HepG2 (cell line): ENCODE measurements around the gene TOMM20. TPM values are rescaled to one million over a fixed set of nuclear protein-coding genes. Genes with fewer than 3 reads are reported as not detected.
A peak's percentile ranks its signal among the peaks of the same experiment; 100 is the strongest.

Source experiments
- ATRX ChIP-seq: sonication (generic); formaldehyde crosslinking; IDR thresholded peaks from 2 replicates; pipeline ENCODE4 v1.4.0; 2020; ENCODE audit warnings: missing genetic modification reagents, borderline replicate concordance
- HMG20B ChIP-seq: conservative IDR thresholded peaks from 2 replicates; pipeline ENCODE4 v1.6.1; 2016; ENCODE audit warnings: missing genetic modification reagents, missing compliant biosample characterization
- KDM5B ChIP-seq: sonication (generic); formaldehyde crosslinking; IDR thresholded peaks from 2 replicates; pipeline ENCODE4 v1.4.0; 2020; ENCODE audit warnings: missing genetic modification reagents, mild to moderate bottlenecking, borderline replicate concordance
- MEIS2 ChIP-seq: sonication (generic); formaldehyde crosslinking; IDR thresholded peaks from 2 replicates; pipeline ENCODE4 v1.9.0; 2021; ENCODE audit warnings: mild to moderate bottlenecking, missing genetic modification reagents
- MTF2 ChIP-seq: sonication (generic); formaldehyde crosslinking; IDR thresholded peaks from 2 replicates; pipeline ENCODE4 v1.5.0; 2020; ENCODE audit warnings: missing genetic modification reagents, borderline replicate concordance
- PAF1 ChIP-seq: IDR thresholded peaks from 2 replicates; pipeline ENCODE4 v1.6.1; 2016; ENCODE audit warnings: missing genetic modification reagents, missing compliant biosample characterization
- PHF21A ChIP-seq: sonication (generic); formaldehyde crosslinking; IDR thresholded peaks from 2 replicates; pipeline ENCODE4 v1.5.0; 2020; ENCODE audit warnings: mild to moderate bottlenecking, missing genetic modification reagents
- RBFOX2 ChIP-seq: fragments of 200-400 bp; formaldehyde crosslinking; IDR thresholded peaks from 2 replicates; pipeline ENCODE4 v1.6.1; 2017; ENCODE audit warnings: low read depth, mild to moderate bottlenecking, low read length
- SNAPC5 ChIP-seq: sonication (generic); formaldehyde crosslinking; IDR thresholded peaks from 2 replicates; pipeline ENCODE4 v1.8.1; 2023; ENCODE audit warnings: mild to moderate bottlenecking, missing genetic modification reagents, borderline replicate concordance
- SSRP1 ChIP-seq: IDR thresholded peaks from 2 replicates; pipeline ENCODE4 v1.6.1; 2016; ENCODE audit warnings: control low read depth
- UBTF ChIP-seq: sonication (generic); formaldehyde crosslinking; IDR thresholded peaks from 2 replicates; pipeline ENCODE4 v1.4.0; 2020; ENCODE audit warnings: mild to moderate bottlenecking, missing genetic modification reagents
- ZBTB3 ChIP-seq: sonication (generic); formaldehyde crosslinking; IDR thresholded peaks from 2 replicates; pipeline ENCODE4 v1.4.0; 2020; ENCODE audit warnings: low read depth, mild to moderate bottlenecking, moderate library complexity, missing genetic modification reagents, borderline replicate concordance
- ZBTB7A ChIP-seq: sonication (generic); formaldehyde crosslinking; IDR thresholded peaks from 2 replicates; pipeline ENCODE4 v1.8.0; 2022; ENCODE audit warnings: mild to moderate bottlenecking, missing genetic modification reagents
- ZC3H13 ChIP-seq: sonication (generic); formaldehyde crosslinking; IDR thresholded peaks from 2 replicates; pipeline ENCODE4 v1.8.1; 2023; ENCODE audit warnings: mild to moderate bottlenecking, missing genetic modification reagents, moderate library complexity
- ZFP91 ChIP-seq: sonication (generic); formaldehyde crosslinking; IDR thresholded peaks from 2 replicates; pipeline ENCODE4 v1.9.0; 2022; ENCODE audit warnings: missing genetic modification reagents, mild to moderate bottlenecking, borderline replicate concordance
- ZHX2 ChIP-seq, 2 experiments: sonication (generic) in 1 of 2; formaldehyde crosslinking in 1 of 2; IDR thresholded peaks; 2 replicates each; pipeline versions ENCODE4 v1.6.1 to v1.9.0; 2014 to 2022; ENCODE audit warnings: antibody characterized with exemption in 1 of 2, borderline replicate concordance in 1 of 2, inconsistent platforms in 1 of 2, low read depth in 1 of 2, missing genetic modification reagents in 1 of 2
- ZNF30 ChIP-seq: sonication (generic); formaldehyde crosslinking; IDR thresholded peaks from 2 replicates; pipeline ENCODE4 v1.5.0; 2020; ENCODE audit warnings: mild to moderate bottlenecking, missing genetic modification reagents
- ZNF672 ChIP-seq: sonication (generic); formaldehyde crosslinking; IDR thresholded peaks from 2 replicates; pipeline ENCODE4 v1.8.1; 2022; ENCODE audit warnings: missing genetic modification reagents
- ZNF790 ChIP-seq: sonication (generic); formaldehyde crosslinking; IDR thresholded peaks from 2 replicates; pipeline ENCODE4 v1.8.0; 2022; ENCODE audit warnings: missing genetic modification reagents, mild to moderate bottlenecking, borderline replicate concordance
- polyA plus RNA-seq, 8 experiments: library from polyadenylated mRNA; depleted of rRNA in 3 of 8; stranded (reverse) in 7 of 8; unstranded in 1 of 8; fragments of >200 nt; fragmentation: Illumina TruSeq in 4 of 8; extraction: Trizol in 4 of 8; gene quantifications; 2 replicates each; pipeline versions ENCODE4 v1.2.1 to v1.2.3, GENCODE V29; 2011 to 2016; ENCODE audit warnings: low read depth in 4 of 8, missing spikeins in 1 of 8, mixed read lengths in 1 of 8; ENCODE audit not compliant: insufficient read depth in 1 of 8
- total RNA-seq, 5 experiments: library from RNA; depleted of rRNA; stranded (reverse); fragments of >200 nt; fragmentation: Illumina TruSeq; extraction: Trizol; gene quantifications; 2 replicates each; pipeline ENCODE4 v1.2.3, GENCODE V29; 2016; ENCODE audit warnings: low read depth in 1 of 5

TOMM20 gene
- total and polyA plus RNA-seq, 2 of the 13 experiments (the other 11 are each of a cell fraction or from before 2014, with no cell fraction given) = 153 to 376 TPM

GRCh38 chr1:235063068-235063765, 65.4 kb downstream of the TOMM20 start (continued):
- TF ChIP-seq ZHX2 (IDR thresholded peaks at IDR 0.05; ENCODE audit: low read depth) (no peak), ZHX2 (CRISPR knock-in tag; IDR thresholded peaks at IDR 0.05; ENCODE audit: borderline replicate concordance) (no peak), ZFP91 (CRISPR knock-in tag) (peak; percentile 49; the same call in 1 of the 2 replicates), SSRP1 (peak; percentile 9; the same call in 1 of the 2 replicates), ATRX (CRISPR knock-in tag) (no peak), UBTF (CRISPR knock-in tag) (peak; percentile 18; the same call in 1 of the 2 replicates), ZBTB7A (0 out of 2 replicates have a peak, but pooled peaks have one; percentile 11), MTF2 (0 out of 2 replicates have a peak, but pooled peaks have one; percentile 46), ZNF672 (peak; percentile 76; the same call in 1 of the 2 replicates), RBFOX2 (peak; percentile 2; the same call in 1 of the 2 replicates), PAF1 (CRISPR knock-in tag) (0 out of 2 replicates have a peak, but pooled peaks have one; percentile 34), ZBTB3 (CRISPR knock-in tag) (no peak), ZC3H13 (CRISPR knock-in tag) (peak; percentile 64; the same call in 1 of the 2 replicates), HMG20B (CRISPR knock-in tag) (no peak), ZNF30 (no peak), ZNF790 (CRISPR knock-in tag) (no peak), MEIS2 (CRISPR knock-in tag) (no peak), PHF21A (CRISPR knock-in tag) (0 out of 2 replicates have a peak, but pooled peaks have one; percentile 3), SNAPC5 (CRISPR knock-in tag) (no peak), KDM5B (CRISPR knock-in tag) (0 out of 2 replicates have a peak, but pooled peaks have one; percentile 41)
